ENCODE results near the gene LVRN.

GRCh38 chr5:116075191-116075831, 113.0 kb downstream of the LVRN start:
- no peak for TF ChIP-seq CTCF (IDR thresholded peaks at IDR 0.05)
- TF ChIP-seq ZFX (IDR thresholded peaks at IDR 0.05; ENCODE audit: borderline replicate concordance), result no peak
